Fibroblast of lung (primary cell): ENCODE data around the gene ROPN1L.

Experiments
- EZH2 ChIP-seq: IDR thresholded peaks from 2 replicates; pipeline ENCODE4 v1.5.1; 2012; ENCODE audit warnings: low read length, control low read depth, mild to moderate bottlenecking; ENCODE audit errors: missing control alignments
- TF ChIP-seq, protein P1 (sequence below), 2 donors: IDR thresholded peaks in 1 of 2; conservative IDR thresholded peaks in 1 of 2; 1 replicate in 1 of 2; 2 replicates in 1 of 2; pipeline ENCODE4 v1.5.1; 2011 to 2012; ENCODE audit warnings: low read length in 2 of 2, control low read depth in 1 of 2, inconsistent platforms in 1 of 2, low read depth in 1 of 2, mild to moderate bottlenecking in 1 of 2

- TF ChIP-seq, protein P1, sequence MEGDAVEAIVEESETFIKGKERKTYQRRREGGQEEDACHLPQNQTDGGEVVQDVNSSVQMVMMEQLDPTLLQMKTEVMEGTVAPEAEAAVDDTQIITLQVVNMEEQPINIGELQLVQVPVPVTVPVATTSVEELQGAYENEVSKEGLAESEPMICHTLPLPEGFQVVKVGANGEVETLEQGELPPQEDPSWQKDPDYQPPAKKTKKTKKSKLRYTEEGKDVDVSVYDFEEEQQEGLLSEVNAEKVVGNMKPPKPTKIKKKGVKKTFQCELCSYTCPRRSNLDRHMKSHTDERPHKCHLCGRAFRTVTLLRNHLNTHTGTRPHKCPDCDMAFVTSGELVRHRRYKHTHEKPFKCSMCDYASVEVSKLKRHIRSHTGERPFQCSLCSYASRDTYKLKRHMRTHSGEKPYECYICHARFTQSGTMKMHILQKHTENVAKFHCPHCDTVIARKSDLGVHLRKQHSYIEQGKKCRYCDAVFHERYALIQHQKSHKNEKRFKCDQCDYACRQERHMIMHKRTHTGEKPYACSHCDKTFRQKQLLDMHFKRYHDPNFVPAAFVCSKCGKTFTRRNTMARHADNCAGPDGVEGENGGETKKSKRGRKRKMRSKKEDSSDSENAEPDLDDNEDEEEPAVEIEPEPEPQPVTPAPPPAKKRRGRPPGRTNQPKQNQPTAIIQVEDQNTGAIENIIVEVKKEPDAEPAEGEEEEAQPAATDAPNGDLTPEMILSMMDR (conservative IDR thresholded peaks at IDR 0.05 in 1 of 2, IDR thresholded peaks at IDR 0.05 in 1 of 2; ENCODE audit: low read depth in 1 of 2, low read length in 2 of 2), result no peak
- TF ChIP-seq EZH2, result no peak
Observed at GRCh38 chr5:10486511-10487344, 45.0 kb downstream of the ROPN1L start.
